GM06990 (cell line): Measurements from ENCODE around the gene HIVEP3.
A peak's percentile ranks its signal among the peaks of the same experiment; 100 is the strongest.

Experiments used
- DNase-seq: peaks from one replicate; pipeline ENCODE4 v3.0.0-alpha.2; 2011; ENCODE audit not compliant: insufficient read length; ENCODE audit errors: extremely low read depth
- H3K27me3 ChIP-seq: replicated peaks from 2 replicates; pipeline ENCODE4 v1.6.0; 2011; ENCODE audit warnings: low read length; ENCODE audit not compliant: control insufficient read depth, insufficient read depth
- H3K36me3 ChIP-seq: 2 replicates; pipeline ENCODE4 v1.5.1; 2011; ENCODE audit warnings: low read length; ENCODE audit not compliant: control insufficient read depth, insufficient read depth
- H3K4me3 ChIP-seq: replicated peaks from 2 replicates; pipeline ENCODE4 v1.5.1; 2011; ENCODE audit warnings: low read depth, mild to moderate bottlenecking, control low read depth, low read length
- CTCF ChIP-seq: IDR thresholded peaks from 2 replicates; pipeline ENCODE4 v1.5.1; 2011; ENCODE audit warnings: low read length, control low read depth, mild to moderate bottlenecking, inconsistent platforms; ENCODE audit not compliant: insufficient read depth, poor library complexity, severe bottlenecking

Gene HIVEP3

GRCh38 chr1:41576206-41576605 lies 342.5 kb downstream of the HIVEP3 start:
- 0 out of 2 replicates have a peak, but pooled peaks cover 1% of the 10 kb centered on the region for H3K36me3 ChIP-seq
- no peaks in the 10 kb centered on the region for H3K27me3 ChIP-seq
- DNase-seq: no peak
- no peak overlapping the region for H3K4me3 ChIP-seq
- no peak for TF ChIP-seq CTCF

GRCh38 chr1:41574842-41575241 lies 343.9 kb downstream of the HIVEP3 start:
- DNase-seq: no peak
- Histone ChIP-seq H3K27me3 (no peaks in the 10 kb centered on the region), H3K36me3 (no peaks in the 10 kb centered on the region), H3K4me3 (no peak overlapping the region)
- TF ChIP-seq CTCF: no peak

- peak; percentile 59 for DNase-seq
- no peak overlapping the region for H3K4me3 ChIP-seq
- no peaks in the 10 kb centered on the region for H3K36me3 ChIP-seq
- H3K27me3 ChIP-seq: no peaks in the 10 kb centered on the region
- TF ChIP-seq CTCF: peak; percentile 92
Observed at GRCh38 chr1:41573785-41574713, 344.7 kb downstream of the HIVEP3 start.

- Histone ChIP-seq H3K4me3 (no peak overlapping the region), H3K27me3 (no peaks in the 10 kb centered on the region), H3K36me3 (no peaks in the 10 kb centered on the region)
- no peak for TF ChIP-seq CTCF
- no peak for DNase-seq
Observed at GRCh38 chr1:41573194-41573593, 345.5 kb downstream of the HIVEP3 start.

- no peak for TF ChIP-seq CTCF
- Histone ChIP-seq H3K27me3 (no peaks in the 10 kb centered on the region), H3K36me3 (no peaks in the 10 kb centered on the region), H3K4me3 (no peak overlapping the region)
- DNase-seq: no peak
Observed at GRCh38 chr1:41572224-41572623, 346.5 kb downstream of the HIVEP3 start.
